Loucy (cell line): ENCODE results near the gene XRCC3.

Experiments
- H2AFZ ChIP-seq: fragments of 200-600 bp; sonication (generic); 2 replicates; pipeline ENCODE4 v1.6.0; 2016; ENCODE audit warnings: antibody characterized with exemption, mild to moderate bottlenecking, low read length, moderate library complexity
- H3F3A ChIP-seq: fragments of 200-600 bp; 2 replicates; pipeline ENCODE4 v1.6.0; 2016; ENCODE audit warnings: antibody characterized with exemption, low read depth, mild to moderate bottlenecking
- H3K27me3 ChIP-seq: fragments of 200-600 bp; sonication (generic); 2 replicates; pipeline ENCODE4 v1.6.1; 2014; ENCODE audit warnings: low read length, mild to moderate bottlenecking; ENCODE audit not compliant: insufficient read depth, poor library complexity, severe bottlenecking
- H3K36me3 ChIP-seq: fragments of 200-600 bp; sonication (generic); 2 replicates; pipeline ENCODE4 v1.6.1; 2016; ENCODE audit warnings: low read length; ENCODE audit not compliant: insufficient read depth
- H3K4me1 ChIP-seq: fragments of 200-600 bp; sonication (generic); 2 replicates; pipeline ENCODE4 v1.5.1; 2014; ENCODE audit warnings: low read length, mild to moderate bottlenecking; ENCODE audit not compliant: insufficient read depth, poor library complexity, severe bottlenecking
- H3K4me2 ChIP-seq: fragments of 200-600 bp; sonication (generic); 2 replicates; pipeline ENCODE4 v1.6.0; 2014; ENCODE audit warnings: antibody characterized with exemption, low read length, low read depth, mild to moderate bottlenecking; ENCODE audit not compliant: poor library complexity, severe bottlenecking
- H3K4me3 ChIP-seq: fragments of 200-600 bp; sonication (generic); 2 replicates; pipeline ENCODE4 v1.5.1; 2014; ENCODE audit warnings: low read length, mild to moderate bottlenecking, mixed read lengths; ENCODE audit not compliant: poor library complexity, severe bottlenecking
- H3K79me2 ChIP-seq: fragments of 200-600 bp; sonication (generic); 2 replicates; pipeline ENCODE4 v1.6.1; 2014; ENCODE audit warnings: low read length; ENCODE audit not compliant: insufficient read depth
- H3K9ac ChIP-seq: fragments of 200-600 bp; sonication (generic); 2 replicates; pipeline ENCODE4 v1.6.0; 2014; ENCODE audit warnings: mild to moderate bottlenecking, low read depth, low read length, moderate library complexity; ENCODE audit not compliant: poor library complexity, severe bottlenecking
- H3K9me2 ChIP-seq: fragments of 200-600 bp; sonication (generic); replicated peaks from 2 replicates; pipeline ENCODE4 v1.6.1; 2016; ENCODE audit warnings: low read depth, low read length, mixed read lengths
- H3K9me3 ChIP-seq: fragments of 200-600 bp; sonication (generic); 2 replicates; pipeline ENCODE4 v1.6.1; 2014; ENCODE audit warnings: mild to moderate bottlenecking, antibody characterized with exemption, low read length, low read depth; ENCODE audit not compliant: insufficient read depth
- H4K20me1 ChIP-seq: fragments of 200-600 bp; sonication (generic); 2 replicates; pipeline ENCODE4 v1.6.0; 2014; ENCODE audit warnings: antibody characterized with exemption, low read length, mild to moderate bottlenecking; ENCODE audit not compliant: insufficient read depth, poor library complexity, severe bottlenecking
- EZH2phosphoT487 ChIP-seq: fragments of 200-600 bp; IDR thresholded peaks from 2 replicates; pipeline ENCODE4 v1.6.1; 2018; ENCODE audit warnings: antibody characterized with exemption, mild to moderate bottlenecking, moderate library complexity, borderline replicate concordance
- TF ChIP-seq, protein P1 (sequence below): fragments of 200-600 bp; sonication (generic); conservative IDR thresholded peaks from 2 replicates; pipeline ENCODE4 v1.5.1; 2014; ENCODE audit warnings: mild to moderate bottlenecking, antibody characterized with exemption, low read length

XRCC3 gene

DNA sequence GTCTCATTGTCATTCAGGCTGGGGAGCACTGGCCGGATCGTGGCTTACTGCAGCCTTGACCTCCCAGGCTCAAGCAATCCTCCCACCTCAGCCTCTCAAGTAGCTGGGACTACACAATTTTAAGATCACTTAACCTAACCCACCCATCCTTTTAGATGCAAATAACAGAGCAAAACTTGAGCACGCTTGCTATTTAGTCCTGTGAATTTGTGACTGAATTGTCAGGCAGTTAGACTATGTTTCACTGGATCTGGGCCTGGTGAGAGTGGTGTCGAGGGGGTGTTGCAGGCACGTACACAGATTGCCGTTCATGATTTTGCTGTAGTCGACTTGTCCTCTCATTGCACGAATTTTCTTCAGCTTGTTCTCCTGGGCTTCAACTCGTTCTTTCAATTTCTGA lies 38.5 kb upstream of the XRCC3 start:
- H4K20me1 ChIP-seq: no peaks in the 10 kb centered on the region
- no peak overlapping the region for H3K4me2 ChIP-seq
- H3F3A ChIP-seq: no peaks in the 10 kb centered on the region
- no peaks in the 10 kb centered on the region for H3K79me2 ChIP-seq
- H3K27me3 ChIP-seq: no peaks in the 10 kb centered on the region
- no peak overlapping the region for H2AFZ ChIP-seq
- no peak for TF ChIP-seq EZH2phosphoT487
- TF ChIP-seq, protein P1, sequence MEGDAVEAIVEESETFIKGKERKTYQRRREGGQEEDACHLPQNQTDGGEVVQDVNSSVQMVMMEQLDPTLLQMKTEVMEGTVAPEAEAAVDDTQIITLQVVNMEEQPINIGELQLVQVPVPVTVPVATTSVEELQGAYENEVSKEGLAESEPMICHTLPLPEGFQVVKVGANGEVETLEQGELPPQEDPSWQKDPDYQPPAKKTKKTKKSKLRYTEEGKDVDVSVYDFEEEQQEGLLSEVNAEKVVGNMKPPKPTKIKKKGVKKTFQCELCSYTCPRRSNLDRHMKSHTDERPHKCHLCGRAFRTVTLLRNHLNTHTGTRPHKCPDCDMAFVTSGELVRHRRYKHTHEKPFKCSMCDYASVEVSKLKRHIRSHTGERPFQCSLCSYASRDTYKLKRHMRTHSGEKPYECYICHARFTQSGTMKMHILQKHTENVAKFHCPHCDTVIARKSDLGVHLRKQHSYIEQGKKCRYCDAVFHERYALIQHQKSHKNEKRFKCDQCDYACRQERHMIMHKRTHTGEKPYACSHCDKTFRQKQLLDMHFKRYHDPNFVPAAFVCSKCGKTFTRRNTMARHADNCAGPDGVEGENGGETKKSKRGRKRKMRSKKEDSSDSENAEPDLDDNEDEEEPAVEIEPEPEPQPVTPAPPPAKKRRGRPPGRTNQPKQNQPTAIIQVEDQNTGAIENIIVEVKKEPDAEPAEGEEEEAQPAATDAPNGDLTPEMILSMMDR: no peak
- peaks cover 9% of the 10 kb centered on the region for H3K36me3 ChIP-seq
- no peak overlapping the region for H3K9ac ChIP-seq
- no peak overlapping the region for H3K4me3 ChIP-seq
- H3K9me2 ChIP-seq: no peaks in the 10 kb centered on the region
- H3K4me1 ChIP-seq: peaks cover 1% of the 10 kb centered on the region
- H3K9me3 ChIP-seq: no peaks in the 10 kb centered on the region

DNA sequence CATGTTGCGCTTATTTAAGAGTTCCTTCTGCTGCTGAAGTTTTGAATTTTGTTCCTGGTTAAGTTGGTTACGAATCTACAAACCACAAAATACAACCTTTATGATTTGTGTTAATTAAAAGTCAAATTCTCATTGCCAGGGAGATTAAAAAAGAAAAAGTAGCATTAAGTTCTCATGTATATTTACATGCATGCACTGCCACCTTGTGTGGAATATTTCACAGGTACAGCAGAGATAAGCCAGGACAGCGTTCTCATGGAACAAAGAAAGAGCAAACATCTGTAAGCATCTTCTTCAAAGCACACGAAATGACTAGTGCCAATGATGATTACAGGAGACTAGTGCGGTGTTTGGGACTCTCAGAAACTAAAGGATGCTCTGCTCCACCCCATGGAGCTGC lies 34.6 kb upstream of the XRCC3 start:
- Histone ChIP-seq H3K27me3 (no peaks in the 10 kb centered on the region), H3K36me3 (peaks cover 9% of the 10 kb centered on the region), H4K20me1 (no peaks in the 10 kb centered on the region), H3K4me3 (no peak overlapping the region), H3K9ac (no peak overlapping the region), H3K4me2 (no peak overlapping the region), H3K4me1 (peaks cover 10% of the 10 kb centered on the region), H3K9me2 (no peaks in the 10 kb centered on the region), H3F3A (no peaks in the 10 kb centered on the region), H2AFZ (no peak overlapping the region), H3K79me2 (no peaks in the 10 kb centered on the region), H3K9me3 (no peaks in the 10 kb centered on the region)
- TF ChIP-seq, protein P1: peak; percentile 32
- no peak for TF ChIP-seq EZH2phosphoT487

DNA sequence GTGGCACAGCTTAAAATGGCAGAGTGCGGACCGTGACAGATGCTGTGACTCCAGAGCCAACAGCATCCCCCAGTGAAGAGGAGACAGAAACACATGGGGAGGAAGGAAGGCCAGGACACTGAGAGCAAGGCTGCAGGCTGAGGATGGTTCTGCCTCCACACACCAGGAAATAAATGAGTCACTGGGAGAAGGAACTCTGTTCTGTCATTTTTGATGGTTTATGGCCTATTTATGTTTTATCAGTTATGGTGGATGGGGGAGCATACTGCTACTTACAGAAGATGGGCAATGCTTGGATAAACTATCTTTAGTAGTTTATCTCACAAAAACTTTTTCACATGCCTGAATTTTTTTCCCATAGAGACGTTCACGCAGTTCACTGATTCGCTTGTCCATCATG lies 34.2 kb upstream of the XRCC3 start:
- no peaks in the 10 kb centered on the region for H4K20me1 ChIP-seq
- no peaks in the 10 kb centered on the region for H3K9me2 ChIP-seq
- no peaks in the 10 kb centered on the region for H3K27me3 ChIP-seq
- TF ChIP-seq EZH2phosphoT487: no peak
- TF ChIP-seq, protein P1: no peak
- H3K9ac ChIP-seq: no peak overlapping the region
- no peak overlapping the region for H2AFZ ChIP-seq
- H3K4me2 ChIP-seq: no peak overlapping the region
- H3K4me3 ChIP-seq: no peak overlapping the region
- H3K4me1 ChIP-seq: peaks cover 10% of the 10 kb centered on the region
- H3K9me3 ChIP-seq: no peaks in the 10 kb centered on the region
- no peaks in the 10 kb centered on the region for H3F3A ChIP-seq
- peaks cover 9% of the 10 kb centered on the region for H3K36me3 ChIP-seq
- H3K79me2 ChIP-seq: no peaks in the 10 kb centered on the region
